WERI-Rb-1 (cell line): Measurements from ENCODE around the gene CHMP6.
"Not testable (repeated sequence)": the region's sequence is repeated elsewhere in the genome, so short reads cannot be mapped to it uniquely, and the experiment has no call there.

ENCODE experiments used
- DNase-seq: peaks from one replicate; pipeline ENCODE4 v3.0.0-alpha.2; 2020
- H3K27ac ChIP-seq: fragments of 250-450 bp; sonication (Bioruptor Pico); 2 replicates; pipeline ENCODE4 v1.5.1; 2020; ENCODE audit warnings: mild to moderate bottlenecking, moderate library complexity
- H3K27me3 ChIP-seq: fragments of 250-450 bp; sonication (Bioruptor Pico); 2 replicates; pipeline ENCODE4 v1.5.1; 2021; ENCODE audit warnings: mild to moderate bottlenecking, low read depth, moderate library complexity; ENCODE audit not compliant: insufficient read depth, severe bottlenecking
- H3K36me3 ChIP-seq: fragments of 250-450 bp; sonication (Bioruptor Pico); 2 replicates; pipeline ENCODE4 v1.5.1; 2020; ENCODE audit warnings: mild to moderate bottlenecking, moderate library complexity
- H3K4me3 ChIP-seq: 2 replicates; pipeline ENCODE4 v1.5.1; 2011; ENCODE audit warnings: low read depth, mild to moderate bottlenecking, control low read depth, low read length
- H3K9me3 ChIP-seq: fragments of 250-450 bp; sonication (Bioruptor Pico); 2 replicates; pipeline ENCODE4 v1.5.1; 2021; ENCODE audit warnings: mild to moderate bottlenecking, moderate library complexity; ENCODE audit not compliant: severe bottlenecking
- CTCF ChIP-seq: IDR thresholded peaks from 2 replicates; pipeline ENCODE4 v1.5.1; 2011; ENCODE audit warnings: low read depth, mild to moderate bottlenecking, control low read depth, inconsistent platforms, low read length

CHMP6 gene

GRCh38 chr17:81012574-81013447, 21.2 kb downstream of the CHMP6 start:
- Histone ChIP-seq H3K4me3 (no peak overlapping the region), H3K9me3 (peaks cover 21% of the 10 kb centered on the region), H3K27me3 (no peaks in the 10 kb centered on the region), H3K27ac (no peak overlapping the region), H3K36me3 (no peaks in the 10 kb centered on the region)
- TF ChIP-seq CTCF = no peak
- no peak for DNase-seq

DNA sequence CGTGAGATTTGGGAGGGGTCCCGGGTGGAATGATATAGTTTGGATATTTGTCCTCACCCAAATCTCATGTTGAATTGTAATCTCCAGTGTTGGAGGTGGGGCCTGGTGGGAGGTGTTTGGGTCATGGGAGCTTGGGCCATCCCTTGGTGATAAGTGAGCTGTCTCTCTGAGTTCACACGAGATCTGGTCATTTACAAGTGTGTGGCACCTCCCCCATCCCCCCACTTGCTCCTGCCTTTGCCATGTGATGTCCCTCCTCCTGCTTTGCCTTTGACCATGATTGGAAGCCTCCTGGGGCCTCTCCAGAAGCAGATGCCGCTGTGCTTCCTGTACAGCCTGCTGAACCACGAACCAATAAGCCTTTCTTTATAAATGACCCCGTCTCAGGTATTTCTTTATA, 22.0 kb downstream of the CHMP6 start:
- Histone ChIP-seq H3K36me3 (no peaks in the 10 kb centered on the region), H3K4me3 (no peak overlapping the region), H3K27me3 (no peaks in the 10 kb centered on the region), H3K27ac (no peak overlapping the region), H3K9me3 (peaks cover 21% of the 10 kb centered on the region)
- TF ChIP-seq CTCF = no peak
- DNase-seq = no peak

- no peak for TF ChIP-seq CTCF
- DNase-seq = no peak
- Histone ChIP-seq H3K27ac (no peak overlapping the region), H3K27me3 (no peaks in the 10 kb centered on the region), H3K36me3 (no peaks in the 10 kb centered on the region), H3K9me3 (peaks cover 21% of the 10 kb centered on the region), H3K4me3 (no peak overlapping the region)
Observed at GRCh38 chr17:81015136-81015535, 23.5 kb downstream of the CHMP6 start.

- TF ChIP-seq CTCF = no peak
- no peaks in the 10 kb centered on the region for H3K27me3 ChIP-seq
- no peak overlapping the region for H3K4me3 ChIP-seq
- no peaks in the 10 kb centered on the region for H3K36me3 ChIP-seq
- H3K9me3 ChIP-seq = peaks cover 11% of the 10 kb centered on the region
- no peak for DNase-seq
- H3K27ac ChIP-seq = no peak overlapping the region
Observed at GRCh38 chr17:81016575-81016974, 24.9 kb downstream of the CHMP6 start.

GRCh38 chr17:81017330-81017729, 25.7 kb downstream of the CHMP6 start:
- H3K9me3 ChIP-seq, H3K36me3 ChIP-seq, DNase-seq, H3K27me3 ChIP-seq: not testable (repeated sequence)
- Histone ChIP-seq H3K27ac (peak overlapping the region; percentile 85), H3K4me3 (peak overlapping the region; percentile 43)

- DNase-seq = peak; percentile 95
- no peaks in the 10 kb centered on the region for H3K36me3 ChIP-seq
- H3K27ac ChIP-seq = peak overlapping the region; percentile 85
- peaks cover 7% of the 10 kb centered on the region for H3K9me3 ChIP-seq
- no peak for TF ChIP-seq CTCF
- no peaks in the 10 kb centered on the region for H3K27me3 ChIP-seq
- H3K4me3 ChIP-seq = peak overlapping the region; percentile 43
Observed at GRCh38 chr17:81018044-81018802, 26.6 kb downstream of the CHMP6 start.
